ENCODE results near the gene AICDA.
A peak's percentile ranks its signal among the peaks of the same experiment; 100 is the strongest.

AICDA gene

DNA sequence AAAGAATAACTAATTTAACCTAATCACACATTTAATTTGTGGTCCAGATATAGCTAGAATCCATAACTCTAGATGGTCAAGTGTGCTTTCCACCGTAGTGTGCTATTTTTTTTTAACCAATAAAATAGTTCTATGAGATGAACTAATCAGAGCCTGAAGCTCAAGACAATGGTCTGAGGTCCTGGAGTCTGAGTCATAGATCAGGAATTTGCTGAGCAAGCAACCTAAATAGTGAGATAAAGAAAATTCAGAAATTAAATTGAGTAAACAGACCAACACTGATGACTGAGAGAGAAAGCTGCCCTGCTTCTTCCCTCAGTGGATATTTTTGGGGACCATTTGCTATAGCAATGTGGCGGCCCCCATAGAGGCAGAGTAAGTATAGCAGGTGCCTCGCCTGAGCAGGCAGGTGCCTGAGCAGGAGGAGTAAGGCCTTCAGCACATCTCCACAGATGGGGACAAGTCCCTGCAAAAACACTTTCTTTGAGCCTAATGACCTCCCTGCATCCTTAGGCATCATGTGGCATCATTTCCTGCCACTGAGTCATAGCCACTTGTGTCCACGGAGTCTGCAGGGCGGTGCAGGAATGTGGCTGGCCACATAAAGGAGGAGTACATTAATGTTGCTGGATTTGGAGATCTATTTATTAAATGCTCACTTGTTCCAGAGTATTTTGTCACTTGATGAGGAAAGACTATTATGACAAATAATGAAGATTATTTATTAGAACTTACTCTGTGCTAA lies 58.0 kb downstream of the AICDA start:
- DNase-seq (ENCODE audit: low spot score): peak; percentile 38

GRCh38 chr12:8553088-8553627 lies 59.5 kb downstream of the AICDA start:
- no peak for DNase-seq (ENCODE audit: low spot score)

Data from LoVo (cell line).